Prostate gland (tissue), 2 donors: ENCODE data around the gene C3orf22.

Experiments
- POLR2A ChIP-seq: fragments of 450-650 bp; IDR thresholded peaks from one replicate; pipeline ENCODE4 v1.6.1; 2016; ENCODE audit warnings: antibody characterized with exemption, mild to moderate bottlenecking
- TF ChIP-seq, protein P1 (sequence below), 4 experiments: fragments of 200-600 bp in 2 of 4; fragments of 450-650 bp in 2 of 4; sonication (generic) in 2 of 4; IDR thresholded peaks; 1 replicate in 3 of 4; 2 replicates in 1 of 4; pipeline ENCODE4 v1.5.1; 2016 to 2019; ENCODE audit warnings: antibody characterized with exemption in 4 of 4, mild to moderate bottlenecking in 2 of 4, moderate library complexity in 2 of 4

DNA sequence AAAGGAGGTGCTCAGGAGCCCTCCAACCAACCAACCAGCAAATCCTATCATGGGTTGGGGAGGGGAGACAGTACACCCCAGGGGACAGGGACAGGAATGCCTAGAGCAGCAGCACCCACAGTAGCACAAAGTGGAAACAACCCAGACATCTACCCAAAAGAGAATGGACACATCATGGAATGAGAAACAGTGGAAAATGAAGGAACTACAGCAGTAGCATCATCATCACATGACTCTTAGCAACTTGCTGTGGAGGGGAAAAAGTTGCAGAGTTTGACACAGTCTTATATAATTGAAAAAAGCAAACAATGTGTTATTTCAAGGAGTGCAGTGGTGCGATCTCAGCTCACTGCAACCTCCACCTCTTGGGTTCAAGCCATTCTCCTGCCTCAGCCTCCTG is 11.0 kb downstream of the C3orf22 start:
- TF ChIP-seq, protein P1, sequence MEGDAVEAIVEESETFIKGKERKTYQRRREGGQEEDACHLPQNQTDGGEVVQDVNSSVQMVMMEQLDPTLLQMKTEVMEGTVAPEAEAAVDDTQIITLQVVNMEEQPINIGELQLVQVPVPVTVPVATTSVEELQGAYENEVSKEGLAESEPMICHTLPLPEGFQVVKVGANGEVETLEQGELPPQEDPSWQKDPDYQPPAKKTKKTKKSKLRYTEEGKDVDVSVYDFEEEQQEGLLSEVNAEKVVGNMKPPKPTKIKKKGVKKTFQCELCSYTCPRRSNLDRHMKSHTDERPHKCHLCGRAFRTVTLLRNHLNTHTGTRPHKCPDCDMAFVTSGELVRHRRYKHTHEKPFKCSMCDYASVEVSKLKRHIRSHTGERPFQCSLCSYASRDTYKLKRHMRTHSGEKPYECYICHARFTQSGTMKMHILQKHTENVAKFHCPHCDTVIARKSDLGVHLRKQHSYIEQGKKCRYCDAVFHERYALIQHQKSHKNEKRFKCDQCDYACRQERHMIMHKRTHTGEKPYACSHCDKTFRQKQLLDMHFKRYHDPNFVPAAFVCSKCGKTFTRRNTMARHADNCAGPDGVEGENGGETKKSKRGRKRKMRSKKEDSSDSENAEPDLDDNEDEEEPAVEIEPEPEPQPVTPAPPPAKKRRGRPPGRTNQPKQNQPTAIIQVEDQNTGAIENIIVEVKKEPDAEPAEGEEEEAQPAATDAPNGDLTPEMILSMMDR (IDR thresholded peaks at IDR 0.05), result no peak
- TF ChIP-seq POLR2A, result no peak
